ENCODE measurements around the gene BPIFB2.

The BPIFB2 gene

GRCh38 chr20:33009214-33010132, 2.0 kb downstream of the BPIFB2 start:
- no peak for DNase-seq

DNA sequence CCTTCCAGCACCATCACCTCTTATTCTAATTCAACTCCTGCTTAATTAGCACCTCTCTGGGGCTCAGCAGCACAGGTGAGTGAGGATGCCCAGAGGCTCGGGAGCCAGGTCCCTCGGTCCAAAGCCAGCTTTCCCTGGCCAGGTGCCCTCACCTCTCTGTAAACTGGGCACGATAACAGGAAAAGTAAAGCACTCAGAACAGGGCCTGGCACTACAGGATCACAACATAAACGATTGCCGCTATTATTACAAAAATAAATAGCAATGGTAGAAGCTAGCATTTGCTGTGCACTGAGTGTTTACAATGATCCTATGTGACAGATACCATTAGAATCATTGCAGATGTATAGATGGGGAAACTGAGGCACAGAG, 2.6 kb downstream of the BPIFB2 start:
- no peak for DNase-seq

GRCh38 chr20:33010674-33011449, 3.4 kb downstream of the BPIFB2 start:
- no peak for DNase-seq

- DNase-seq, result no peak
These were observed 5.1 kb downstream of the BPIFB2 start for GRCh38 chr20:33012327-33013189.

GRCh38 chr20:33013701-33014326, 6.3 kb downstream of the BPIFB2 start:
- DNase-seq, result no peak

DNA sequence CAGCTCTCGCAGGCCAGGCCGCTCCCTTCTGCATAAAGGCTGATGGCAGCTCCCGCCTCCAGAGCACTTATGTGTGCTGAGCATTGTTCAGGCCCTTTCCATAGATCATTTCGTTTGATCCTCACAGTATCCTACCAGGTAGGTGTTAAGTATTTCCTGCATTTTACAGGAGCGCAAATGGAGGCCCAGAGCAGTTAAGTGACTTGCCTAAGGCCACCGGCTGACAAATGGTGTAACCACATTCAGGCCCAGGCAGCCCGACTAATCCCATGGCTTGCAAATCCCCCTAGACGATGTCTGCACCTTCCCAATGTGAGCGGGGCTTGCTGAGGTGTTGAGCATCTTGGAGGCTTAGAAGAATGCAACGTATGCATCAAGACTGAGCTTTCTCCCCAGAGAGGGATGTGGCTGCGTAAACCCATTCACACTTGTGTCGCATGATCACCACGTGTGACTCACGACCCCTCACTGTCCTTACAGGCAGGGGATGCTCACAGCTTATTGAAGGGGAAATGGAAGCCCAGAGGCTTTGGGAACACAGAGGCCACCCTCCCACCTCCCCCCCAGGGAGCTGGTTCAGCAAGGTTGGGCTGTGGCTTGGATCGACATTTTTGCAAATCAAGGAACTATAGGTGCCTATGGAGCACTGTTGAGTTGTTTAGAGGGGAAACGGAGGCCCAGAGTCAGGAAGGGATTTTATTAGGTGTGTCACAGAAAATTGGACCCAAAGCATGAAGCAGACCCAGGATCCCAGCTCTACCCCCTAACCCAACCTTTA, 7.0 kb downstream of the BPIFB2 start:
- no peak for DNase-seq

GRCh38 chr20:33015114-33015484, 7.6 kb downstream of the BPIFB2 start:
- DNase-seq, result no peak

GRCh38 chr20:33015700-33016580, 8.4 kb downstream of the BPIFB2 start:
- no peak for DNase-seq

DNA sequence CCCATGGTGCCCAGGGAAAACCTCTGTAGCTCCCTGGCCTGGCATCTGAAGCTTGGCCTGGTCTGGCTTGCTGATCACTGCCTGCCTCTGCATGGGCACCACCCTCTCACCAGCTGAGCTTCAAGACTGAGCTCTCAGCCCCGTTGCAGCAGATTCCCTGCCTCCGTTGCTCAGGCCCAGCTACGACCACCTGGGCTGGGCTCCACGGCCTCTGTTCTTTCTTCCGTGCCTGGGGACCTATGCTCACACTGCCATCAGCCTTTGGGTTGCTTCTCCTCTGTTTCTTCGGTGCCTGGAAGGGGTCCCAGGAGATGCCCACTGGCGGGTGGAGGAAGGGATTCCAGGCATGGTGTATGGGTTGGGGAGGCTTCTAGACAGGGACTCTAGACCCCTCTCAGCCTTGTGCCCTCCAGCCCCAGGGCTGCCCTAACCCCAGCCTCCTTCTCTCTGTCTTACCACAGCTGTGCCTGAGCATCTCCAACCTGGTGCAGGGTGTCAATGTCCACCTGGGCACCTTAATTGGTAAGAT, 9.1 kb downstream of the BPIFB2 start:
- no peak for DNase-seq

DNA sequence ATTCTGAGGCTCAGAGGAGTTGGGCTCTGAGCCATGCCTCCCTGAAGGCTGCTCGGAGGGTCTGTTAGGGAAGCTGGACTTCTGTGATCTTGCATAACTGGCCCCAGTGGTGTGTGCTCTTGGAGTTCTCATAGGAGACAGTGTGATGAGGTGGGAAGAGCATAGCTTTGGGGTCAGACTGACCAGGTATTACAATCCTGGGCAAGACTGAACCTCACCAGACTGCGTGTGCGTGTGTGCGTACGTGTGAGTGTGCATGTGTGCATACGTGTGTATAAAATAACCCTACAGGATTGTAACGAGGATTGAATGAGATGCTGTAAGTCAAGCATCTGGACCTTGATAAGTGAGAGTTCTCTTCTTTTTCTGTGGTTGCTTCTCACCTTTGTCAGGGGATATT, 10.0 kb downstream of the BPIFB2 start:
- no peak for DNase-seq

GRCh38 chr20:33018169-33018931, 10.8 kb downstream of the BPIFB2 start:
- DNase-seq, result no peak

- no peak for DNase-seq
These were observed 12.2 kb downstream of the BPIFB2 start for GRCh38 chr20:33019465-33020277.

DNA sequence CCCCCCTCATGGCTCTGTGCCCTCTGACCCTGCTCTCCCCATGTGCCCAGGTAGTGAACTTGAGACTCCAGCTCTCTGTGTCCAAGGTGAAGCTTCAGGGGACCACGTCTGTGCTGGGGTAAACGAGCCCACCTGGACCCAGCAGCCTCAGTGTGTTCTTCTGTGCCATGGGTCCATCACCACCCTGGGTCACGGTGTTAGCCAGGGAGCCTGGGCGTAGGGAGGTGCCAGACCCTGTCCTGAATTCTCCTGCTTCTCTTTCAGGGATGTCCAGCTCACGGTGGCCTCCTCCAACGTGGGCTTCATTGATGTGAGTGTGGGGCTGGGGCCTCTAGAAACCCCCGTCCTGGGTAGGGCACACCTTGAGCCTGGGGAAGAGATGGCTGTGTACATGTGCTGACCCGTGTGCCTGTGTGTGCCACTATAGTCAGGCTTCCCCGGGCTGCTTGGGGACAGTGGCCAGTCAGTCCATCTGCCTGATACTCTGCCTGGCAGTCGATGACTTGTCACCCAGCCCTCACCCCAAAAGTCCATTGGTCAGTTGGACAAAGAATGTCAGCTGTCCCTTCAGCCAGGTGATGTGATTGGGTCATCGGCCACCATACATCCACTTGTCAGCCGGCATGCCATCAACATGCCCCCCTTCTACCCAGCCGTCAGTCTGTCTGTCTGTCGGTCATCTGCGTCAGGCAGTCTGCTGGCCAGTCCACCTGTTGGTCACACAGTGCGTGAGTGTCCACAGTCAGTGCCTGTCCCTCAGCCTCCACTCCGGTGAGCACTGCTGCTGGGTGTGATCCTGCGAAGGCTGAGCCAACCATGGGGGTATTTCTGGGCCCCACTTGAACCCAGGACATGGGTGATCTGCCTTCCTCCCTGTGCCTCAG, 13.0 kb downstream of the BPIFB2 start:
- no peak for DNase-seq

GRCh38 chr20:33021879-33022278, 14.4 kb downstream of the BPIFB2 start:
- no peak for DNase-seq

DNA sequence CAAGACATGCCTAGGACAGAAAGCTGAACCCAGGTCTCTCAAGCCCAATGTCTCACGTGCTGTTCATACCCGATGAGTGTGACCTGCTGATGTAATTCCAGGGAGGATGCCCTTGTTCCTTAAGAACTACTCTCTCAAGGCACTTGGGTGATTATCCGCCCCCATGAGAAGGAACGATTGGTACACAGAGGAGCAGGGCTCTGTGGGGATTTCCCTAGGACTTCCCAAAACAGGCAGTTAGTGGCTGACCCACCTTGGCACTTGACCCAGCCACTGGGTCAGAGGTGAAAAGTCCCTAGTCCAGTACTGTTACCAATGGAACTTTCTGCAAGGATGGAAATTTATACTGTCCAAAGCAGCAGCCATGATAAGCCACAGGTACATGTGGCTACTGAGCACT, 14.8 kb downstream of the BPIFB2 start:
- no peak for DNase-seq

GRCh38 chr20:33022694-33023438, 15.4 kb downstream of the BPIFB2 start:
- no peak for DNase-seq

Measured in NCI-H1436 (cell line).